ENCODE measurements around the gene GPHN. TPM values are rescaled to one million over a fixed set of nuclear protein-coding genes. Genes with fewer than 3 reads are reported as not detected.

The GPHN gene
- total and polyA plus RNA-seq, 2 experiments from 2014 or later = 15.1 to 20.1 TPM

DNA sequence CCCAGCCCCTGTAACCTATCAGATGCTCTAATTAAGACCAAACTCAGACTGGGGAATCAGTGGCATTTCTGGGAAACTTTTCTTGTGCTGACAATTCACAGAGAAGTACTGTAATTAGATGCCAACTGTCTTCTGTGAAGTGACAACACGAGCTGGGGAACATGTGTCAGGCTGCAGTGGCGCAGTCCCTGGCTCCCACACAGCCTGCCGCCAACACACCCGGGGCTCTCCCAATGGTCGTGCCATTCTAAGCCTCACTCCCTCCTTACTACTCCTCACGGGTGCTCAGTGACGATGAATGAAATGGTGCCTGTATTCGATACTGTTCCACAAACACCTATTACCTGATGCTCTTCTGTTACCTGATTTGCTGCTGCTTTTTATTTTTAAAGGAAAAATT lies 699.9 kb downstream of the GPHN start:
- Histone ChIP-seq H3K27me3 (no peaks in the 10 kb centered on the region), H3K4me1 (ENCODE audit: low read depth) (no peaks in the 10 kb centered on the region)
- TF ChIP-seq, protein P1, sequence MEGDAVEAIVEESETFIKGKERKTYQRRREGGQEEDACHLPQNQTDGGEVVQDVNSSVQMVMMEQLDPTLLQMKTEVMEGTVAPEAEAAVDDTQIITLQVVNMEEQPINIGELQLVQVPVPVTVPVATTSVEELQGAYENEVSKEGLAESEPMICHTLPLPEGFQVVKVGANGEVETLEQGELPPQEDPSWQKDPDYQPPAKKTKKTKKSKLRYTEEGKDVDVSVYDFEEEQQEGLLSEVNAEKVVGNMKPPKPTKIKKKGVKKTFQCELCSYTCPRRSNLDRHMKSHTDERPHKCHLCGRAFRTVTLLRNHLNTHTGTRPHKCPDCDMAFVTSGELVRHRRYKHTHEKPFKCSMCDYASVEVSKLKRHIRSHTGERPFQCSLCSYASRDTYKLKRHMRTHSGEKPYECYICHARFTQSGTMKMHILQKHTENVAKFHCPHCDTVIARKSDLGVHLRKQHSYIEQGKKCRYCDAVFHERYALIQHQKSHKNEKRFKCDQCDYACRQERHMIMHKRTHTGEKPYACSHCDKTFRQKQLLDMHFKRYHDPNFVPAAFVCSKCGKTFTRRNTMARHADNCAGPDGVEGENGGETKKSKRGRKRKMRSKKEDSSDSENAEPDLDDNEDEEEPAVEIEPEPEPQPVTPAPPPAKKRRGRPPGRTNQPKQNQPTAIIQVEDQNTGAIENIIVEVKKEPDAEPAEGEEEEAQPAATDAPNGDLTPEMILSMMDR (IDR thresholded peaks at IDR 0.05; ENCODE audit: low read depth, low read length) = no peak

DNA sequence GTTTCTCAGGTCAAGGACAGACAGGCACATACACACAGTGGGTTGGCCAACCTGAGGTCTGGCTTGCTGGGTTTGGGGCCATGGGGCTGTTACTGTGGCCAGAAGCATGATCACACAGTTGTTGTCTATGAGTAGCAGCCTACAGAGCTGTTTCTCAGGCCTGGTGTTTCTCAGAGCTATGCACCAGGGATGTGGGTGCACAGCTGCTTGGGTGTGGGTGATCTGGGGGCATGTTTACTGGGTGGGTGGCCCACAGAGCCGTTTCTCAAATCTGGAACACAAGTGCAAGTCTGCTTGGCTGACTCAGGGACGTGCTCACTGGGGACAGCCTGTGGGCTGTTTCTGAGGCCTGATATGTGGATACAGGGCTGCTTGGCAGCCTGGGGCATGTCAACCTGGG lies 710.2 kb downstream of the GPHN start:
- TF ChIP-seq, protein P1 (IDR thresholded peaks at IDR 0.05; ENCODE audit: low read depth, low read length) = no peak
- DNase-seq (ENCODE audit: low read depth in 1 of 2, low spot score in 1 of 2) = no peak
- no peak overlapping the region for H3K27ac ChIP-seq

More for the DNA sequence above, 699.9 kb downstream of the GPHN start:
- no peak overlapping the region for H3K4me3 ChIP-seq
- no peak for DNase-seq (ENCODE audit: low read depth in 1 of 2, low spot score in 1 of 2)
- H3K36me3 ChIP-seq = no peaks in the 10 kb centered on the region
- H3K9me3 ChIP-seq (ENCODE audit: low read depth) = no peaks in the 10 kb centered on the region
- H3K27ac ChIP-seq = no peak overlapping the region

GRCh38 chr14:67221248-67221981 lies 713.5 kb downstream of the GPHN start:
- no peaks in the 10 kb centered on the region for H3K4me1 ChIP-seq (ENCODE audit: low read depth)
- no peaks in the 10 kb centered on the region for H3K9me3 ChIP-seq (ENCODE audit: low read depth)

More for the DNA sequence above, 710.2 kb downstream of the GPHN start:
- Histone ChIP-seq H3K9me3 (ENCODE audit: low read depth) (no peaks in the 10 kb centered on the region), H3K27me3 (no peaks in the 10 kb centered on the region), H3K36me3 (no peaks in the 10 kb centered on the region), H3K4me3 (no peak overlapping the region), H3K4me1 (ENCODE audit: low read depth) (no peaks in the 10 kb centered on the region)

DNA sequence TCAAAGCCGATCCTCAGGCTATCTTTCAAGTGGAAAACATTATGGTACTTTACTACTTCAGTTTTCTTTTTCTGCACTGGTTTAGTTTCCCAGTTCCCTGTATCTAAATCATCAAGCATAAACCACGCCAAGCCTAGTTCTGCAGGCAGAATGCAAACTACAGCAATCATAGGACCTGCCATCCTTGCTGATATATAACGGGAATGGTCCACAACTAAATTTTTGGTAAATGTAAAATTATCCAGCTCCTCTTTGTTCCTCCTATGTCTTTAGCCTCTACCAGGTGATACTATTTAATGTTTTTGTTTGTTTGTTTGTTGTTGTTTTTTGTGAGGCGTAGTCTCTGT lies 714.0 kb downstream of the GPHN start:
- H3K36me3 ChIP-seq = no peaks in the 10 kb centered on the region
- H3K27me3 ChIP-seq = no peaks in the 10 kb centered on the region
- TF ChIP-seq, protein P1 (IDR thresholded peaks at IDR 0.05; ENCODE audit: low read depth, low read length) = no peak
- H3K4me3 ChIP-seq = no peak overlapping the region
- H3K9me3 ChIP-seq (ENCODE audit: low read depth) = no peaks in the 10 kb centered on the region
- no peaks in the 10 kb centered on the region for H3K4me1 ChIP-seq (ENCODE audit: low read depth)
- no peak for DNase-seq (ENCODE audit: low read depth in 1 of 2, low spot score in 1 of 2)
- H3K27ac ChIP-seq = no peak overlapping the region

More at GRCh38 chr14:67221248-67221981, 713.5 kb downstream of the GPHN start:
- no peaks in the 10 kb centered on the region for H3K36me3 ChIP-seq
- no peak overlapping the region for H3K27ac ChIP-seq
- no peak overlapping the region for H3K4me3 ChIP-seq
- H3K27me3 ChIP-seq = no peaks in the 10 kb centered on the region
- no peak for DNase-seq (ENCODE audit: low read depth in 1 of 2, low spot score in 1 of 2)
- TF ChIP-seq, protein P1 (IDR thresholded peaks at IDR 0.05; ENCODE audit: low read depth, low read length) = no peak

DNA sequence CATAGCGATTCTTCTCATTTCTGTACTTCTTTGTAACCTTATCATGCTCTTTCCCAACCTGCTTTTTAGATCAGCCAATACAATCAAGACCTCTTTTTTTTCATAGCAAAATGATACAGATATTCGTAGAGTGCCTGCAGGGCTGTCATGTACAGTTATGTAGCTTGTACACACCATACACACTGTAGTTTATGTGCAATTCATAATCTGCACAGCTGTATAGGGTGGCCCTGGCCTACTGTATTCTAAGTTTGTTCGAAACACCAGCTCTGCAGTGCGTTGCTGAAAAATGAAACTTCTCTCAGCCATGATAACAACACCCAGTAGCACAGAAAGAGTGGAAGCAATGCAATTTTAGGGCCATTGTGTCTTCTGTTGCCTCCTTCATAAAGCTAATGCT lies 717.6 kb downstream of the GPHN start:
- Histone ChIP-seq H3K4me1 (ENCODE audit: low read depth) (no peaks in the 10 kb centered on the region), H3K4me3 (no peak overlapping the region), H3K27me3 (no peaks in the 10 kb centered on the region), H3K36me3 (no peaks in the 10 kb centered on the region), H3K9me3 (ENCODE audit: low read depth) (no peaks in the 10 kb centered on the region), H3K27ac (no peak overlapping the region)
- no peak for DNase-seq (ENCODE audit: low read depth in 1 of 2, low spot score in 1 of 2)
- TF ChIP-seq, protein P1 (IDR thresholded peaks at IDR 0.05; ENCODE audit: low read depth, low read length) = no peak

Measured in cardiac muscle cell (in vitro differentiated cells and primary cell).